Lower leg skin (tissue), 3 donors: Measurements from ENCODE around the gene TTC16.

ENCODE experiments used
- CTCF ChIP-seq, 3 donors: fragments of 450-650 bp; IDR thresholded peaks; one replicate each; pipeline ENCODE4 v1.5.1; 2016; ENCODE audit warnings: antibody characterized with exemption in 3 of 3, mild to moderate bottlenecking in 3 of 3, moderate library complexity in 2 of 3
- POLR2A ChIP-seq, 2 donors: fragments of 450-650 bp; IDR thresholded peaks; one replicate each; pipeline ENCODE4 v1.6.1; 2016 to 2017; ENCODE audit warnings: antibody characterized with exemption in 2 of 2, mild to moderate bottlenecking in 1 of 2, moderate library complexity in 1 of 2

- TF ChIP-seq CTCF (IDR thresholded peaks at IDR 0.05) = no peak
- TF ChIP-seq POLR2A (IDR thresholded peaks at IDR 0.05) = no peak
These were observed 1.7 kb upstream of the TTC16 start for GRCh38 chr9:127714020-127714750.
